Suprapubic skin (tissue), 4 donors: ENCODE measurements around the gene TOR1A. TPM values are rescaled to one million over a fixed set of nuclear protein-coding genes. Genes with fewer than 3 reads are reported as not detected.

Experiments
- DNase-seq, 2 donors: peaks; one replicate each; pipeline ENCODE4 v3.0.0-alpha.2; 2019; ENCODE audit warnings: low spot score in 2 of 2
- H3K27ac ChIP-seq: fragments of 200-600 bp; sonication (generic); one replicate; pipeline ENCODE4 v1.5.1; 2019
- H3K27me3 ChIP-seq: fragments of 200-600 bp; sonication (generic); one replicate; pipeline ENCODE4 v1.5.1; 2019
- H3K36me3 ChIP-seq: fragments of 200-600 bp; sonication (generic); one replicate; pipeline ENCODE4 v1.5.1; 2019
- H3K4me1 ChIP-seq: fragments of 200-600 bp; sonication (generic); one replicate; pipeline ENCODE4 v1.5.1; 2019
- H3K4me3 ChIP-seq: fragments of 200-600 bp; sonication (generic); one replicate; pipeline ENCODE4 v1.5.1; 2019; ENCODE audit warnings: mild to moderate bottlenecking
- H3K9me3 ChIP-seq: fragments of 200-600 bp; sonication (generic); one replicate; pipeline ENCODE4 v1.5.1; 2019
- EP300 ChIP-seq: sonication (generic); formaldehyde crosslinking; IDR thresholded peaks from one replicate; pipeline ENCODE4 v1.6.1; 2017; ENCODE audit warnings: antibody characterized with exemption
- POLR2A ChIP-seq, 2 donors: fragments of 450-650 bp; IDR thresholded peaks; one replicate each; pipeline ENCODE4 v1.6.1; 2017; ENCODE audit warnings: antibody characterized with exemption in 2 of 2, mild to moderate bottlenecking in 2 of 2, moderate library complexity in 2 of 2
- POLR2AphosphoS5 ChIP-seq, 3 donors: sonication (generic); formaldehyde crosslinking; IDR thresholded peaks; one replicate each; pipeline ENCODE4 v1.6.1; 2017; ENCODE audit warnings: antibody characterized with exemption in 3 of 3
- WGBS: methylation state at CpG from one replicate; pipeline ENCODE4 v1.1.5; 2018; 5-methylcytosine and 5-hydroxymethylcytosine counted together
- total RNA-seq, 4 donors: library from RNA; depleted of rRNA; stranded (reverse); fragments of >200 nt; gene quantifications; one replicate each; pipeline ENCODE4 v1.1.0, GENCODE V29; 2016
- TF ChIP-seq, protein P1 (sequence below), 2 donors: fragments of 200-600 bp in 1 of 2; fragments of 450-650 bp in 1 of 2; sonication (generic) in 1 of 2; IDR thresholded peaks; one replicate each; pipeline ENCODE4 v1.5.1; 2016 to 2019; ENCODE audit warnings: antibody characterized with exemption in 2 of 2, mild to moderate bottlenecking in 1 of 2, moderate library complexity in 1 of 2

The TOR1A gene, protein sequence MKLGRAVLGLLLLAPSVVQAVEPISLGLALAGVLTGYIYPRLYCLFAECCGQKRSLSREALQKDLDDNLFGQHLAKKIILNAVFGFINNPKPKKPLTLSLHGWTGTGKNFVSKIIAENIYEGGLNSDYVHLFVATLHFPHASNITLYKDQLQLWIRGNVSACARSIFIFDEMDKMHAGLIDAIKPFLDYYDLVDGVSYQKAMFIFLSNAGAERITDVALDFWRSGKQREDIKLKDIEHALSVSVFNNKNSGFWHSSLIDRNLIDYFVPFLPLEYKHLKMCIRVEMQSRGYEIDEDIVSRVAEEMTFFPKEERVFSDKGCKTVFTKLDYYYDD
- 10 to 100 TPM; 31.7 to 44.7 (median 36.3) TPM for total RNA-seq

DNA sequence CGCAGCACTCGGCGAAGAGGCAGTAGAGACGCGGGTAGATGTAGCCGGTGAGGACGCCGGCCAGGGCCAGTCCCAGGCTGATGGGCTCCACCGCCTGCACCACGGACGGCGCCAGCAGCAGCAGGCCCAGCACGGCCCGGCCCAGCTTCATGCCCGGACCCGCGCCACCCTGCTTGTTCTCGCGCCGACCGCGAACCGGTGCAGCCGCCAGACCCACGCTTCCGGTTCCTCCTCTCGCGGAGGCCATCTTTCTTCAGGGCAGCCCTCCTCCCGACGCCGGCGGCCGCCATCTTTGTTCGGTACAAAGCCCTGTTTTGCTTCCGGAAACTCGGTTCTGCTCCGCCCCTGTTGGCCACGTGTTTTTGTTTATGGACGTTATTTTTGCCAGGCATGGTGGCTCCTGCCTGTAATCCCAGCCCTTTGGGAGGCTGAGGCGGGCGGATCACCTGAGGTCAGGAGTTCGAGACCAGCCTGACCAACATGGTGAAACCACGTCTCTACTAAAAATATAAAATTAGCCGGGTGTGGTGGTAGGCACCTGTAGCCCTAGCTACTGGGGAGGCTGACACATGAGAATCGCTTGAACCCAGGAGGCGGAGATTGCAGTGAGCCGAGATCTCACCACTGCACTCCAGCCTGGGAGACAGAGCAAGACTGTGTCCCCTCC is at the start of gene TOR1A:
TSS of gene TOR1A (minus strand) at position 202 of the 667 bp plus-strand sequence. CDS start at position 151, 51 bp downstream.
- Histone ChIP-seq H3K9me3 (no peaks in the 10 kb centered on the region), H3K36me3 (peaks cover 50% of the 10 kb centered on the region), H3K27ac (peak within 1 kb of the TSS; percentile 77), H3K27me3 (no peaks in the 10 kb centered on the region), H3K4me3 (peak within 1 kb of the TSS; percentile 90), H3K4me1 (peaks cover 11% of the 10 kb centered on the region)
- WGBS: 9% methylated on average over 25 of the region's 47 CpGs
- peak; percentile 97 to 98 for DNase-seq
- TF ChIP-seq POLR2A (IDR thresholded peaks at IDR 0.05) (peak in 1 of 2 donors; percentile 63), POLR2AphosphoS5 (IDR thresholded peaks at IDR 0.05) (peak in 2 of 3 donors; percentile 71 to 90), EP300 (no peak)
- TF ChIP-seq, protein P1, sequence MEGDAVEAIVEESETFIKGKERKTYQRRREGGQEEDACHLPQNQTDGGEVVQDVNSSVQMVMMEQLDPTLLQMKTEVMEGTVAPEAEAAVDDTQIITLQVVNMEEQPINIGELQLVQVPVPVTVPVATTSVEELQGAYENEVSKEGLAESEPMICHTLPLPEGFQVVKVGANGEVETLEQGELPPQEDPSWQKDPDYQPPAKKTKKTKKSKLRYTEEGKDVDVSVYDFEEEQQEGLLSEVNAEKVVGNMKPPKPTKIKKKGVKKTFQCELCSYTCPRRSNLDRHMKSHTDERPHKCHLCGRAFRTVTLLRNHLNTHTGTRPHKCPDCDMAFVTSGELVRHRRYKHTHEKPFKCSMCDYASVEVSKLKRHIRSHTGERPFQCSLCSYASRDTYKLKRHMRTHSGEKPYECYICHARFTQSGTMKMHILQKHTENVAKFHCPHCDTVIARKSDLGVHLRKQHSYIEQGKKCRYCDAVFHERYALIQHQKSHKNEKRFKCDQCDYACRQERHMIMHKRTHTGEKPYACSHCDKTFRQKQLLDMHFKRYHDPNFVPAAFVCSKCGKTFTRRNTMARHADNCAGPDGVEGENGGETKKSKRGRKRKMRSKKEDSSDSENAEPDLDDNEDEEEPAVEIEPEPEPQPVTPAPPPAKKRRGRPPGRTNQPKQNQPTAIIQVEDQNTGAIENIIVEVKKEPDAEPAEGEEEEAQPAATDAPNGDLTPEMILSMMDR (IDR thresholded peaks at IDR 0.05): no peak

DNA sequence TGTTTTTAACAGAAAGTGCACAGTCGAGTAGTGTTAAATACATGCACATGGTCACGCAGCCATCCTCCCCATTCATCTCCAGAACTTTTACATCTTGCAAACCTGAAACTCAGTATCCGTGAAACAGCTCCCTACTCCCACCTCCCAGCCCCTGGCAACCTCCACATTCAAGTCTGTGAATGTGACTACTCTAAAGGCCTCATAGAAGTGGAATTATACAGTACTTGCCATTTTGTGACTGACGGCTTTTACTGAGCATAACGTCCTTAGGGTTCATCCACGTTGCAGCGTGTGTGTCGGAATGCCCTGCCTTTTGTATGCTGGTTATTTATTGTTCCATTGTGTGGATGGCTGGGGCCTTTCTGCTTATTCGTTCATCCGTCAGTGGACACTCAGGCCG is 47.1 kb upstream of the TOR1A start:
- Histone ChIP-seq H3K27me3 (no peaks in the 10 kb centered on the region), H3K4me1 (no peaks in the 10 kb centered on the region), H3K36me3 (peaks cover 71% of the 10 kb centered on the region), H3K4me3 (no peak overlapping the region), H3K27ac (no peak overlapping the region), H3K9me3 (no peaks in the 10 kb centered on the region)
- TF ChIP-seq EP300 (no peak), POLR2A (IDR thresholded peaks at IDR 0.05) (no peak), POLR2AphosphoS5 (IDR thresholded peaks at IDR 0.05) (no peak)
- TF ChIP-seq, protein P1 (IDR thresholded peaks at IDR 0.05): no peak
- 92% methylated on average over 10 of the region's 11 CpGs for WGBS
- DNase-seq: no peak

DNA sequence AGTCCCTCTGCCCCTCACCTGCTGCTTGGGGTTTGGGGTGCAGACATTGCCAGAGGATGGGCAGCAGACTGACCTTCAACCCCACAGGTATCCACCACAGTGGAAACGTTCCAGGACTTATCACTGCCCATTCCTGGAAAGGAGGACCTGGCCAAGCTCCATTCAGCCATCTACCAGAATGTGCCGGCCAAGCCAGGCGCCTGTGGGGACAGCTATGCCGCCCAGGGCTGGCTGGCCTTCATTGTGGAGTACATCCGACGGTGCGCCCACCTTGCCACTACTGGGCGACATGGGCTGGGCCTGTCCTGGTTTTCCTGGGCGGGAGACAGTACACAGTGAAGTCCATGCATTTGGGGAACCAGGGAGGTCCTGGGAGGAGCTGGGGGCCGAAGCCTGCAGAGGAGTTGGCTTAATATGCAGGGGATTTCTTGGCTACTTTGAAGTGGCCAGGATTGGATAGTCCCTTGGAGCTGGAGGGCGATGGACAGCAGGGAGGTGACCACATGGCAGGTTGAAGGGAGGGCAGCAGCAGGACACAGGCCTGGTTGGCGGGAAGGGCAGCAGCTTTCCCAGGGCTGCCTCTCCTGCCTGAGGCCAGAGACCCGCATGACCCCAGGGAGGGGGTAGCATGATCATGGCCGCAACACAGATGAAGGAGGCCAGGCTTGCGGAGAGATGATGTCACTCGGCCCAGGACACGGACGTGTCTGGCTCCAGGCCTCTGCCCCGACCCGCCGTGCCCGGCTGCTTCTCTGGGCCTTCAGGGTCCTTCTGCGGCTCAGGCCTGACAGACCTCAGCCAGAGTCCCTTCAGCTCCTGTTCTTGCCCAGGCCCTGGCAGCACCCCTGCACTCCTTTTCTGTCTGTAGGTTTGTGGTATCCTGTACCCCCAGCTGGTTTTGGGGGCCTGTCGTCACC is 45.9 kb upstream of the TOR1A start:
- Histone ChIP-seq H3K36me3 (peaks cover 71% of the 10 kb centered on the region), H3K9me3 (no peaks in the 10 kb centered on the region), H3K27me3 (no peaks in the 10 kb centered on the region), H3K27ac (no peak overlapping the region), H3K4me1 (no peaks in the 10 kb centered on the region), H3K4me3 (no peak overlapping the region)
- TF ChIP-seq POLR2AphosphoS5 (IDR thresholded peaks at IDR 0.05): no peak
- no peak for TF ChIP-seq EP300
- no peak for TF ChIP-seq POLR2A (IDR thresholded peaks at IDR 0.05)
- TF ChIP-seq, protein P1 (IDR thresholded peaks at IDR 0.05): no peak
- WGBS: 90% methylated on average over 7 of the region's 24 CpGs
- DNase-seq: no peak

DNA sequence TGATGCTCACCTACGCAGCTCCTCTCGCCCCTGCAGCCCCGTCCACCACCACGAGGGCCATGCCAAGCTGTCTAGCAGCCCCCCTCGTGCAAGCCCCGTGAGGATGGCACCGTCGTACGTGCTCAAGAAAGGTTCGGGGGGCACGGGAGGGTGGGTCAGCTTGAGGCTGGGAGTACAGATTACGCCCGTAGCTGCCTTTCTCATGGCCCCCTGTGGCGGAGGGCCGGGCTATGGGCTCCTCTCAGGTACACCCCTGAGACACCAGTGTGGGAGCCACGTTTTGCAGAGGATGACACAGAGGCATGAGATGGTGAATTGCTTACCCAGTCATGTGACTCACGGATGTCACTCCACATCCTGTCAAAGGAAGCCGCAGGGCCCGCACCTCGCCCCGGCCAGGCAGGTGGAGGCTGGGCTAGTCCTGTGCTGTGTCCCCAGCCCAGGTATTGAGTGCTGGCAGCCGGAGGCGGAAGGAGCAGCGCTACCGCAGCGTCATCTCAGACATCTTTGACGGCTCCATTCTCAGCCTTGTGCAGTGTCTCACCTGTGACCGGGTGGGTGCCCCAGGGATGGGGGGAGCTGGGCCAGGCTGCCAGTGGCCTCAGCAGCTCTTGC is 45.0 kb upstream of the TOR1A start:
- H3K27me3 ChIP-seq: no peaks in the 10 kb centered on the region
- DNase-seq: no peak
- WGBS: 80% methylated on average over 8 of the region's 28 CpGs
- no peak overlapping the region for H3K27ac ChIP-seq
- H3K4me1 ChIP-seq: no peaks in the 10 kb centered on the region
- TF ChIP-seq, protein P1 (IDR thresholded peaks at IDR 0.05): no peak
- TF ChIP-seq POLR2AphosphoS5 (IDR thresholded peaks at IDR 0.05) (no peak), EP300 (no peak), POLR2A (IDR thresholded peaks at IDR 0.05) (no peak)
- H3K4me3 ChIP-seq: no peak overlapping the region
- H3K36me3 ChIP-seq: peaks cover 62% of the 10 kb centered on the region
- no peaks in the 10 kb centered on the region for H3K9me3 ChIP-seq
